ENCODE data around the gene JAM3.

Gene JAM3

GRCh38 chr11:134038897-134039470 lies 29.9 kb upstream of the JAM3 start:
- peak in 2 of 51 donors; percentile 17 to 34 for DNase-seq

GRCh38 chr11:134039726-134040385 lies 29.0 kb upstream of the JAM3 start:
- DNase-seq = no peak

- DNase-seq = peak in 4 of 51 donors; percentile 15 to 59 (median 23)
These were observed 28.2 kb upstream of the JAM3 start for GRCh38 chr11:134040386-134041302.

GRCh38 chr11:134041349-134041748 lies 27.5 kb upstream of the JAM3 start:
- DNase-seq = no peak

- no peak for DNase-seq
These were observed 26.8 kb upstream of the JAM3 start for GRCh38 chr11:134041791-134042696.

GRCh38 chr11:134043821-134044420 lies 25.0 kb upstream of the JAM3 start:
- DNase-seq = no peak

- DNase-seq = peak in 1 of 51 donors; percentile 18
These were observed 24.2 kb upstream of the JAM3 start for GRCh38 chr11:134044514-134045284.

- DNase-seq = peak in 5 of 51 donors; percentile 18 to 27 (median 24)
These were observed 22.9 kb upstream of the JAM3 start for GRCh38 chr11:134045799-134046635.

- DNase-seq = no peak
These were observed 22.0 kb upstream of the JAM3 start for GRCh38 chr11:134046681-134047449.

- DNase-seq = peak in 2 of 51 donors; percentile 58 to 78
These were observed 21.3 kb upstream of the JAM3 start for GRCh38 chr11:134047586-134047999.

- DNase-seq = no peak
These were observed 20.8 kb upstream of the JAM3 start for GRCh38 chr11:134048028-134048427.

- no peak for DNase-seq
These were observed 19.6 kb upstream of the JAM3 start for GRCh38 chr11:134049303-134049702.

- DNase-seq = peak in 47 of 51 donors; percentile 20 to 86 (median 61)
These were observed 18.1 kb upstream of the JAM3 start for GRCh38 chr11:134050541-134051383.

- no peak for DNase-seq
These were observed 16.4 kb upstream of the JAM3 start for GRCh38 chr11:134052395-134052987.

GRCh38 chr11:134052988-134053945 lies 15.6 kb upstream of the JAM3 start:
- no peak for DNase-seq

Measured in hypothalamus (tissue), 51 donors.